SH-SY5Y (cell line): Measurements from ENCODE around the gene USP17L17.
"Not testable (repeated sequence)": the region's sequence is repeated elsewhere in the genome, so short reads cannot be mapped to it uniquely, and the experiment has no call there.

Experiments
- GATA2 ChIP-seq: IDR thresholded peaks from 2 replicates; pipeline ENCODE4 v1.6.1; 2011; ENCODE audit warnings: mild to moderate bottlenecking, low read depth, low read length
- GATA3 ChIP-seq: IDR thresholded peaks from 2 replicates; pipeline ENCODE4 v1.6.1; 2011; ENCODE audit warnings: low read depth, mild to moderate bottlenecking, low read length, moderate library complexity

DNA sequence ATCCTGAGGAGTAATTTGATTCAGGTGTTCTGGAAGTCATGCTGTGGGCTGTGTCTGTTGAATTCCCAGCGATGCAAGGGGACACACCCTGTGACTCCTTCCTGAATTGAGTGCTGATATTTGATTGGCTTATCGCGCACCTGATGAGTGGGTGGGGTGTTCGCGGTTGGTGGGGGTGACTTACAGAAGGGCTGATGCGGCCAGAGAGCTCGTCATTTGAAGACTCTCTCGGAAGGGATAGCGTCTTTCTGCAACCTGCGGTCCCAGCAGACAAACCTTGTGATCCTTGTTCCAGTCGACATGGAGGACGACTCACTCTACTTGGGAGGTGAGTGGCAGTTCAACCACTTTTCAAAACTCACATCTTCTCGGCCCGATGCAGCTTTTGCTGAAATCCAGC is at the start of gene USP17L17:
- TF ChIP-seq GATA3, GATA2: not testable (repeated sequence)
